Loucy (cell line): ENCODE data around the gene ARHGAP32.

Experiments
- H2AFZ ChIP-seq: fragments of 200-600 bp; sonication (generic); 2 replicates; pipeline ENCODE4 v1.6.0; 2016; ENCODE audit warnings: antibody characterized with exemption, mild to moderate bottlenecking, low read length, moderate library complexity
- H3F3A ChIP-seq: fragments of 200-600 bp; 2 replicates; pipeline ENCODE4 v1.6.0; 2016; ENCODE audit warnings: antibody characterized with exemption, low read depth, mild to moderate bottlenecking
- H3K27me3 ChIP-seq: fragments of 200-600 bp; sonication (generic); 2 replicates; pipeline ENCODE4 v1.6.1; 2014; ENCODE audit warnings: low read length, mild to moderate bottlenecking; ENCODE audit not compliant: insufficient read depth, poor library complexity, severe bottlenecking
- H3K36me3 ChIP-seq: fragments of 200-600 bp; sonication (generic); 2 replicates; pipeline ENCODE4 v1.6.1; 2016; ENCODE audit warnings: low read length; ENCODE audit not compliant: insufficient read depth
- H3K4me1 ChIP-seq: fragments of 200-600 bp; sonication (generic); 2 replicates; pipeline ENCODE4 v1.5.1; 2014; ENCODE audit warnings: low read length, mild to moderate bottlenecking; ENCODE audit not compliant: insufficient read depth, poor library complexity, severe bottlenecking
- H3K4me2 ChIP-seq: fragments of 200-600 bp; sonication (generic); 2 replicates; pipeline ENCODE4 v1.6.0; 2014; ENCODE audit warnings: antibody characterized with exemption, low read length, low read depth, mild to moderate bottlenecking; ENCODE audit not compliant: poor library complexity, severe bottlenecking
- H3K4me3 ChIP-seq: fragments of 200-600 bp; sonication (generic); 2 replicates; pipeline ENCODE4 v1.5.1; 2014; ENCODE audit warnings: low read length, mild to moderate bottlenecking, mixed read lengths; ENCODE audit not compliant: poor library complexity, severe bottlenecking
- H3K79me2 ChIP-seq: fragments of 200-600 bp; sonication (generic); 2 replicates; pipeline ENCODE4 v1.6.1; 2014; ENCODE audit warnings: low read length; ENCODE audit not compliant: insufficient read depth
- H3K9ac ChIP-seq: fragments of 200-600 bp; sonication (generic); 2 replicates; pipeline ENCODE4 v1.6.0; 2014; ENCODE audit warnings: mild to moderate bottlenecking, low read depth, low read length, moderate library complexity; ENCODE audit not compliant: poor library complexity, severe bottlenecking
- H3K9me2 ChIP-seq: fragments of 200-600 bp; sonication (generic); replicated peaks from 2 replicates; pipeline ENCODE4 v1.6.1; 2016; ENCODE audit warnings: low read depth, low read length, mixed read lengths
- H3K9me3 ChIP-seq: fragments of 200-600 bp; sonication (generic); 2 replicates; pipeline ENCODE4 v1.6.1; 2014; ENCODE audit warnings: mild to moderate bottlenecking, antibody characterized with exemption, low read length, low read depth; ENCODE audit not compliant: insufficient read depth
- H4K20me1 ChIP-seq: fragments of 200-600 bp; sonication (generic); 2 replicates; pipeline ENCODE4 v1.6.0; 2014; ENCODE audit warnings: antibody characterized with exemption, low read length, mild to moderate bottlenecking; ENCODE audit not compliant: insufficient read depth, poor library complexity, severe bottlenecking
- EZH2phosphoT487 ChIP-seq: fragments of 200-600 bp; IDR thresholded peaks from 2 replicates; pipeline ENCODE4 v1.6.1; 2018; ENCODE audit warnings: antibody characterized with exemption, mild to moderate bottlenecking, moderate library complexity, borderline replicate concordance
- TF ChIP-seq, protein P1 (sequence below): fragments of 200-600 bp; sonication (generic); conservative IDR thresholded peaks from 2 replicates; pipeline ENCODE4 v1.5.1; 2014; ENCODE audit warnings: mild to moderate bottlenecking, antibody characterized with exemption, low read length

Gene ARHGAP32

DNA sequence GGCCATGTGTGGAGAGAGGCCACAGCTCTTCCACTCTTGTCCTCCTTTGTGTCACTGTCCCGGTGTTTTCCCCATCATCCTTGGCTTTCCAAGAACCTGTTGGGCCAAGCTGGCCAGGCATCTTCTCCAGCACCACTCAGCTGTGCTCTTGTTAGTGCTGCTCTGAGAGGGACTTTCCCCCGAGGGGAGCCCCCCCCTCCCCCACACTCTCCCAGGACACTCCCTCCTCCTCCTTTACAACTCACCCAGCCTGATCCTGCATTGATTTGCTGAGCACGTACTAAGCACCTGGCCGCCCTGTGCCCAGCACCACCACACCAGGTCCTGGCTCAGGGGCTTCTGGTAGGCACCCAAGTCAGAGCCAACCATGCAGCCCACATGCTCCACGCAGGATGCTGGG lies 262.7 kb downstream of the ARHGAP32 start:
- no peak overlapping the region for H2AFZ ChIP-seq
- H3K27me3 ChIP-seq: no peaks in the 10 kb centered on the region
- H3K4me2 ChIP-seq: no peak overlapping the region

DNA sequence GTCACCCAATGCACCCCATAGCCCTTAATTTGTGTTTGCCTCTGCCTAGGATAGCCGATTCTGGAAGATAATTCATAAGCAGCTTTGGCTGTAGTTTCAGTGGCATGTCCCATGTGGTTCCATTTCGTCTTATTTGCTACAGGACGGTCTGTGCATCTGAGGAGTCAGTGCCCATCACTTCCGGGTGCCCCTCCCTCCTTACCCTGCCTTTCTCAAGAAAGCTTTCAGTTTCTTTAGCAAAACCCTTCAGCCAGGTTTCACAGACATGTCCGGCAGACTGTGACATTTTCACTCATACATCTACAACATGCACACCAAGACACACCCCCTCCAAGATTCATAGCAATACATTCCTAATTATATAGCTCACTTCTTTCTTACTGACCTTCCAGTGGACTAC lies 263.7 kb downstream of the ARHGAP32 start:
- TF ChIP-seq, protein P1, sequence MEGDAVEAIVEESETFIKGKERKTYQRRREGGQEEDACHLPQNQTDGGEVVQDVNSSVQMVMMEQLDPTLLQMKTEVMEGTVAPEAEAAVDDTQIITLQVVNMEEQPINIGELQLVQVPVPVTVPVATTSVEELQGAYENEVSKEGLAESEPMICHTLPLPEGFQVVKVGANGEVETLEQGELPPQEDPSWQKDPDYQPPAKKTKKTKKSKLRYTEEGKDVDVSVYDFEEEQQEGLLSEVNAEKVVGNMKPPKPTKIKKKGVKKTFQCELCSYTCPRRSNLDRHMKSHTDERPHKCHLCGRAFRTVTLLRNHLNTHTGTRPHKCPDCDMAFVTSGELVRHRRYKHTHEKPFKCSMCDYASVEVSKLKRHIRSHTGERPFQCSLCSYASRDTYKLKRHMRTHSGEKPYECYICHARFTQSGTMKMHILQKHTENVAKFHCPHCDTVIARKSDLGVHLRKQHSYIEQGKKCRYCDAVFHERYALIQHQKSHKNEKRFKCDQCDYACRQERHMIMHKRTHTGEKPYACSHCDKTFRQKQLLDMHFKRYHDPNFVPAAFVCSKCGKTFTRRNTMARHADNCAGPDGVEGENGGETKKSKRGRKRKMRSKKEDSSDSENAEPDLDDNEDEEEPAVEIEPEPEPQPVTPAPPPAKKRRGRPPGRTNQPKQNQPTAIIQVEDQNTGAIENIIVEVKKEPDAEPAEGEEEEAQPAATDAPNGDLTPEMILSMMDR: no peak
- no peak for TF ChIP-seq EZH2phosphoT487
- Histone ChIP-seq H2AFZ (peak overlapping the region; percentile 42), H3K9ac (no peak overlapping the region), H3K4me1 (no peaks in the 10 kb centered on the region), H3K36me3 (no peaks in the 10 kb centered on the region), H4K20me1 (no peaks in the 10 kb centered on the region), H3K27me3 (no peaks in the 10 kb centered on the region), H3K79me2 (no peaks in the 10 kb centered on the region), H3K4me3 (no peak overlapping the region), H3K4me2 (peak overlapping the region; percentile 23), H3K9me2 (no peaks in the 10 kb centered on the region), H3K9me3 (no peaks in the 10 kb centered on the region), H3F3A (no peaks in the 10 kb centered on the region)

More for the DNA sequence above, 262.7 kb downstream of the ARHGAP32 start:
- no peak overlapping the region for H3K9ac ChIP-seq
- H4K20me1 ChIP-seq: no peaks in the 10 kb centered on the region
- H3K36me3 ChIP-seq: no peaks in the 10 kb centered on the region
- TF ChIP-seq EZH2phosphoT487: no peak
- TF ChIP-seq, protein P1: no peak
- no peaks in the 10 kb centered on the region for H3K9me3 ChIP-seq
- no peak overlapping the region for H3K4me3 ChIP-seq
- H3K9me2 ChIP-seq: no peaks in the 10 kb centered on the region
- no peaks in the 10 kb centered on the region for H3K79me2 ChIP-seq
- no peaks in the 10 kb centered on the region for H3K4me1 ChIP-seq
- no peaks in the 10 kb centered on the region for H3F3A ChIP-seq

DNA sequence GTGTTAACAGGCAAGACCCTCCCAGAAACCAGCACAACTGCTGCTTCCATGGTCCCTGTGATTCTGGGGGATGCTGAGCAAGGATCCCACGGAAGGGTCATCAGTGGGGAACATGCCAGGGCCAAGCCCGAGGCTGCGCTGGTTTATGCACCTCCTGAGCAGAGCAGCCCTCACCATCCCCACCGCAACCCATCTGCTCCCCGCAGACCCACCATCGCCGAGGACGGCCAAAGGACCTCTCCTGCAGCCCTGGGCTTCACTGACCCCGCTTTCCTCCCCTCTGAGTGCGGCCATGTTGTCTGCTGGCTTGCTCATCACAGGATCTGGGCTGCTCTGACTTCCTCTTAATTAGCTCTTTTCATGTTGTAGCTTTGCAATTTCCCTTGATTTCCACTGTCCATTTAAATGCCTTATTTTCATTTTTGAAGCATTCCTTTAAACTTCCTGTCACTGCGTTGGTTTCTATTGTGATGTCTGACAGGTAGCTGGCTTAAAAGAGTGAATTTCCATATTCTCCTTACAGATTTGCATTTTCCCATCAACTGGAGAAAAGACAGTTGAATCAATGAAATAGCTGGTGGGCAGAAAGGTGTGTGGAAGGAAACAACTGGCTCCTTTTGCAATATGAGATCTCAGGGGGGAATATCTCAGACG lies 264.3 kb downstream of the ARHGAP32 start:
- no peaks in the 10 kb centered on the region for H3K9me3 ChIP-seq
- H3F3A ChIP-seq: no peaks in the 10 kb centered on the region
- no peak overlapping the region for H3K9ac ChIP-seq
- TF ChIP-seq, protein P1: no peak
- TF ChIP-seq EZH2phosphoT487: no peak
- no peaks in the 10 kb centered on the region for H4K20me1 ChIP-seq
- H3K9me2 ChIP-seq: no peaks in the 10 kb centered on the region
- no peaks in the 10 kb centered on the region for H3K79me2 ChIP-seq
- H3K4me3 ChIP-seq: no peak overlapping the region
- no peaks in the 10 kb centered on the region for H3K27me3 ChIP-seq
- H3K4me2 ChIP-seq: no peak overlapping the region
- no peaks in the 10 kb centered on the region for H3K36me3 ChIP-seq
- peak overlapping the region; percentile 42; the same call in 1 of the 2 replicates for H2AFZ ChIP-seq
- H3K4me1 ChIP-seq: no peaks in the 10 kb centered on the region
